Hematopoietic multipotent progenitor cell treated with erythropoietin and hydrocortisone succinate and interleukin-3 and kit ligand, for 15 days (in vitro differentiated cells): Measurements from ENCODE around the gene PARP1.
A peak's percentile ranks its signal among the peaks of the same experiment; 100 is the strongest.
"Not testable (repeated sequence)": the region's sequence is repeated elsewhere in the genome, so short reads cannot be mapped to it uniquely, and the experiment has no call there.

ENCODE experiments used
- DNase-seq: peaks from one replicate; pipeline ENCODE4 v3.0.0-alpha.2; 2015; ENCODE audit warnings: low spot score

PARP1 gene

GRCh38 chr1:226407497-226408284 is at the start of gene PARP1:
Gene PARP1, minus strand, starts transcription at chr1:226408093. Its CDS starts 164 bp downstream, at chr1:226407929.
- DNase-seq = peak; percentile 89

GRCh38 chr1:226457307-226457712 is 49.4 kb upstream of the PARP1 start:
- DNase-seq = no peak

GRCh38 chr1:226455843-226456242 is 48.0 kb upstream of the PARP1 start:
- DNase-seq = no peak

- DNase-seq = no peak
Observed at GRCh38 chr1:226454349-226454748, 46.5 kb upstream of the PARP1 start.

- DNase-seq = no peak
Observed at GRCh38 chr1:226453015-226453704, 45.3 kb upstream of the PARP1 start.

- no peak for DNase-seq
Observed at GRCh38 chr1:226450688-226451087, 42.8 kb upstream of the PARP1 start.

GRCh38 chr1:226449823-226450222 is 41.9 kb upstream of the PARP1 start:
- no peak for DNase-seq

GRCh38 chr1:226447932-226448665 is 40.2 kb upstream of the PARP1 start:
- DNase-seq = no peak

- no peak for DNase-seq
Observed at GRCh38 chr1:226446094-226446493, 38.2 kb upstream of the PARP1 start.

GRCh38 chr1:226444901-226445300 is 37.0 kb upstream of the PARP1 start:
- no peak for DNase-seq

GRCh38 chr1:226443439-226443838 is 35.5 kb upstream of the PARP1 start:
- no peak for DNase-seq

- DNase-seq = no peak
Observed at GRCh38 chr1:226443033-226443432, 35.1 kb upstream of the PARP1 start.

GRCh38 chr1:226441629-226442028 is 33.7 kb upstream of the PARP1 start:
- no peak for DNase-seq

- no peak for DNase-seq
Observed at GRCh38 chr1:226440512-226440911, 32.6 kb upstream of the PARP1 start.

- DNase-seq = peak; percentile 33
Observed at GRCh38 chr1:226438007-226438406, 30.1 kb upstream of the PARP1 start.

GRCh38 chr1:226436855-226437491 is 29.1 kb upstream of the PARP1 start:
- no peak for DNase-seq

- no peak for DNase-seq
Observed at GRCh38 chr1:226436472-226436854, 28.6 kb upstream of the PARP1 start.

GRCh38 chr1:226433341-226433720 is 25.4 kb upstream of the PARP1 start:
- DNase-seq = no peak

GRCh38 chr1:226432586-226433340 is 24.9 kb upstream of the PARP1 start:
- DNase-seq = no peak

- not testable (repeated sequence) for DNase-seq
Observed at GRCh38 chr1:226431898-226432297, 24.0 kb upstream of the PARP1 start.

- no peak for DNase-seq
Observed at GRCh38 chr1:226429858-226430715, 22.2 kb upstream of the PARP1 start.
